Measurements from ENCODE around the gene CCDC27. TPM values are rescaled to one million over a fixed set of nuclear protein-coding genes. Genes with fewer than 3 reads are reported as not detected.

CCDC27 gene
- total RNA-seq, 1 experiment from 2014 or later = not detected

DNA sequence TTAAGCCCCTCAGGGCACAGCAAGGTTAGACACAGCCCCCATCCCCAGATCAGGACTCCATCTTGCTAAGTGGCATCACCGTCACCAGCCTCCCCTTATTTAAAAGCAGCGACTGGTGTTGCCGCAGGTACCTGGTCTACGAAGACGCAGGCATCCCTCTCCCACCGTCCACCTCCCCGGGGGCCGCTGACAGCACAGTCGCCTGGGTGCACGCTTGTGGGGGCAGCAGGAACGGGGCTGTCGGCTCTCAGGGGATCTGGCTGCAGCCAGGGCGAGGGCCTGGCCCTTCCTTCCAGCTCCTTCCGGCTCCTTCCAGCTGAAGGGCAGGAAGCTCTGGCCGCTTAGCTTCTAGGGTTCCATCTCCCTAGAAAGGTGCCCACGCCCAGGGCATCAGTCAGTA, 17.6 kb upstream of the CCDC27 start (continued):
- TF ChIP-seq POLR2AphosphoS5 (IDR thresholded peaks at IDR 0.05; ENCODE audit: low read depth, low read length) (no peak), EZH2 (IDR thresholded peaks at IDR 0.05) (no peak)

DNA sequence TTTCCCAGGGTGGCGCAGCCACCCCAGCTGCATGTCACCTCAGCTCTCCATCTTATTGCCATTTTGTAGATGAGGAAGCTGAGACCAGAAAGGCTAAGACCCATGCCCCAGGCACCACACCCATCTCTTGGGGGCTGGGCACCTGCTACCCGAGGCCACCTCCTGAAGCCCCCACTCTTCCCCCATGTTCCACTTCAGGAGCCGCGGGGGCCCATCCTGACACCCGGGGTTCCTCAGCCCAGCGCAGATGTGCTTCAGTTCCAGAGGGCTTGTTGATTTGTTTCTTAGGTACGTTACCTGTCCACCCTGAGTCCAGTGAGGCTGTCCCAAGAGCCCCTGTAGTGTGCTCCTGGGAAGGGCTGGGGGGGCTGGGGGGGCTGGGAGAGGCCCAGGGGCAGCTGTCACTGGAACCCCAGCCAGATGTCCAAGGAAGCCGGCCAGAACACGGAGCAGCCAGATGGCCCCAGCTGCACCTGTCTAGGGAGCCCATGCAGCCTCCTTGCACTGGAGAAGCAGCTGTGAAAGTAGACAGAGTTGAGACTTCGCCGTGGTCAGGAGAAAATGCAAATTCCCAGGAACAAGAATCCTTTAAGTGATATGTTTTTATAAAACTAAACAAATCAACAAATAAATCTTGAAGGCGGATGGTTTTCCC, 17.1 kb upstream of the CCDC27 start:
- CTCF ChIA-PET = interaction anchor here (1.8 kb wide), 1 partner anchor 11 kb away, joined by 5 read pairs; no protein-coding TSS in a partner anchor
- no peaks in the 10 kb centered on the region for H3K79me2 ChIP-seq (ENCODE audit: insufficient read depth, low read length)
- ATAC-seq = no peak
- no peak overlapping the region for H2AFZ ChIP-seq (ENCODE audit: low read depth, low read length, poor library complexity, severe bottlenecking)
- no peaks in the 10 kb centered on the region for H3K36me3 ChIP-seq (ENCODE audit: control insufficient read depth in 1 of 2, insufficient read depth in 2 of 2, low read length in 2 of 2)
- POLR2A ChIA-PET = no interaction called here
- intact Hi-C loops (cut with micrococcal nuclease) = no loop called here
- H3K9me3 ChIP-seq (ENCODE audit: control insufficient read depth in 1 of 2, insufficient read depth in 1 of 2, low read depth in 1 of 2, low read length in 2 of 2) = no peaks in the 10 kb centered on the region
- H3K9ac ChIP-seq (ENCODE audit: low read length) = no peak overlapping the region
- RAD21 ChIA-PET (ENCODE audit: low non-redundant PET in 1 of 2, low total read pairs in 2 of 2, uncharacterized antibody in 2 of 2, unreplicated experiment in 2 of 2) = no interaction called here
- H3K27ac ChIP-seq (ENCODE audit: low read depth, low read length) = no peak overlapping the region
- H4K20me1 ChIP-seq (ENCODE audit: insufficient read depth) = no peaks in the 10 kb centered on the region
- H3K4me1 ChIP-seq (ENCODE audit: control insufficient read depth in 1 of 2, insufficient read depth in 2 of 2, low read length in 2 of 2) = no peaks in the 10 kb centered on the region
- DNase-seq (ENCODE audit: low read depth, low spot score) = no peak
- H3K4me2 ChIP-seq (ENCODE audit: low read length) = no peak overlapping the region
- no peaks in the 10 kb centered on the region for H3K27me3 ChIP-seq (ENCODE audit: insufficient read depth, low read length)
- no peak overlapping the region for H3K4me3 ChIP-seq (replicated peaks in 1 of 2; ENCODE audit: low read depth in 1 of 2, low read length in 2 of 2)
- no TSS peak for BruUV-seq (replicated peaks)
- no peaks in the 10 kb centered on the region for H3K9me2 ChIP-seq (ENCODE audit: insufficient read depth)
- TF ChIP-seq ELF1 (IDR thresholded peaks at IDR 0.05; ENCODE audit: borderline replicate concordance, low read depth) (no peak), SRF (IDR thresholded peaks at IDR 0.05; ENCODE audit: low read depth) (no peak), ZNF274 (IDR thresholded peaks at IDR 0.05; ENCODE audit: low read depth, low read length) (no peak), POLR2A (IDR thresholded peaks at IDR 0.05; ENCODE audit: borderline replicate concordance, extremely low read depth, insufficient read depth, insufficient read length) (no peak), CBX3 (IDR thresholded peaks at IDR 0.05; ENCODE audit: low read depth) (no peak), RAD21 (IDR thresholded peaks at IDR 0.05; ENCODE audit: low read depth) (no peak), SP1 (IDR thresholded peaks at IDR 0.05; ENCODE audit: low read depth) (no peak), JUND (IDR thresholded peaks at IDR 0.05) (no peak), EZH2phosphoT487 (IDR thresholded peaks at IDR 0.05; ENCODE audit: borderline replicate concordance) (no peak), EZH2 (IDR thresholded peaks at IDR 0.05) (no peak), ZFX (IDR thresholded peaks at IDR 0.05) (no peak), CEBPB (IDR thresholded peaks at IDR 0.05; ENCODE audit: low read depth) (no peak), SIN3A (IDR thresholded peaks at IDR 0.05; ENCODE audit: low read depth) (no peak)
- TF ChIP-seq, protein P1, sequence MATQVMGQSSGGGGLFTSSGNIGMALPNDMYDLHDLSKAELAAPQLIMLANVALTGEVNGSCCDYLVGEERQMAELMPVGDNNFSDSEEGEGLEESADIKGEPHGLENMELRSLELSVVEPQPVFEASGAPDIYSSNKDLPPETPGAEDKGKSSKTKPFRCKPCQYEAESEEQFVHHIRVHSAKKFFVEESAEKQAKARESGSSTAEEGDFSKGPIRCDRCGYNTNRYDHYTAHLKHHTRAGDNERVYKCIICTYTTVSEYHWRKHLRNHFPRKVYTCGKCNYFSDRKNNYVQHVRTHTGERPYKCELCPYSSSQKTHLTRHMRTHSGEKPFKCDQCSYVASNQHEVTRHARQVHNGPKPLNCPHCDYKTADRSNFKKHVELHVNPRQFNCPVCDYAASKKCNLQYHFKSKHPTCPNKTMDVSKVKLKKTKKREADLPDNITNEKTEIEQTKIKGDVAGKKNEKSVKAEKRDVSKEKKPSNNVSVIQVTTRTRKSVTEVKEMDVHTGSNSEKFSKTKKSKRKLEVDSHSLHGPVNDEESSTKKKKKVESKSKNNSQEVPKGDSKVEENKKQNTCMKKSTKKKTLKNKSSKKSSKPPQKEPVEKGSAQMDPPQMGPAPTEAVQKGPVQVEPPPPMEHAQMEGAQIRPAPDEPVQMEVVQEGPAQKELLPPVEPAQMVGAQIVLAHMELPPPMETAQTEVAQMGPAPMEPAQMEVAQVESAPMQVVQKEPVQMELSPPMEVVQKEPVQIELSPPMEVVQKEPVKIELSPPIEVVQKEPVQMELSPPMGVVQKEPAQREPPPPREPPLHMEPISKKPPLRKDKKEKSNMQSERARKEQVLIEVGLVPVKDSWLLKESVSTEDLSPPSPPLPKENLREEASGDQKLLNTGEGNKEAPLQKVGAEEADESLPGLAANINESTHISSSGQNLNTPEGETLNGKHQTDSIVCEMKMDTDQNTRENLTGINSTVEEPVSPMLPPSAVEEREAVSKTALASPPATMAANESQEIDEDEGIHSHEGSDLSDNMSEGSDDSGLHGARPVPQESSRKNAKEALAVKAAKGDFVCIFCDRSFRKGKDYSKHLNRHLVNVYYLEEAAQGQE (IDR thresholded peaks at IDR 0.05; ENCODE audit: low read depth) = no peak
- TF ChIP-seq, protein P2, sequence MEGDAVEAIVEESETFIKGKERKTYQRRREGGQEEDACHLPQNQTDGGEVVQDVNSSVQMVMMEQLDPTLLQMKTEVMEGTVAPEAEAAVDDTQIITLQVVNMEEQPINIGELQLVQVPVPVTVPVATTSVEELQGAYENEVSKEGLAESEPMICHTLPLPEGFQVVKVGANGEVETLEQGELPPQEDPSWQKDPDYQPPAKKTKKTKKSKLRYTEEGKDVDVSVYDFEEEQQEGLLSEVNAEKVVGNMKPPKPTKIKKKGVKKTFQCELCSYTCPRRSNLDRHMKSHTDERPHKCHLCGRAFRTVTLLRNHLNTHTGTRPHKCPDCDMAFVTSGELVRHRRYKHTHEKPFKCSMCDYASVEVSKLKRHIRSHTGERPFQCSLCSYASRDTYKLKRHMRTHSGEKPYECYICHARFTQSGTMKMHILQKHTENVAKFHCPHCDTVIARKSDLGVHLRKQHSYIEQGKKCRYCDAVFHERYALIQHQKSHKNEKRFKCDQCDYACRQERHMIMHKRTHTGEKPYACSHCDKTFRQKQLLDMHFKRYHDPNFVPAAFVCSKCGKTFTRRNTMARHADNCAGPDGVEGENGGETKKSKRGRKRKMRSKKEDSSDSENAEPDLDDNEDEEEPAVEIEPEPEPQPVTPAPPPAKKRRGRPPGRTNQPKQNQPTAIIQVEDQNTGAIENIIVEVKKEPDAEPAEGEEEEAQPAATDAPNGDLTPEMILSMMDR (IDR thresholded peaks at IDR 0.05 in 2 of 3, conservative IDR thresholded peaks at IDR 0.05 in 1 of 3; ENCODE audit: borderline replicate concordance in 1 of 3, insufficient read depth in 1 of 3, low read depth in 2 of 3, low read length in 2 of 3) = no peak
- TF ChIP-seq, protein P3, sequence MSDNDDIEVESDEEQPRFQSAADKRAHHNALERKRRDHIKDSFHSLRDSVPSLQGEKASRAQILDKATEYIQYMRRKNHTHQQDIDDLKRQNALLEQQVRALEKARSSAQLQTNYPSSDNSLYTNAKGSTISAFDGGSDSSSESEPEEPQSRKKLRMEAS (IDR thresholded peaks at IDR 0.05) = no peak
- TF ChIP-seq, protein P4, sequence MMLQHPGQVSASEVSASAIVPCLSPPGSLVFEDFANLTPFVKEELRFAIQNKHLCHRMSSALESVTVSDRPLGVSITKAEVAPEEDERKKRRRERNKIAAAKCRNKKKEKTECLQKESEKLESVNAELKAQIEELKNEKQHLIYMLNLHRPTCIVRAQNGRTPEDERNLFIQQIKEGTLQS (IDR thresholded peaks at IDR 0.05) = no peak
- TF ChIP-seq, protein P5, sequence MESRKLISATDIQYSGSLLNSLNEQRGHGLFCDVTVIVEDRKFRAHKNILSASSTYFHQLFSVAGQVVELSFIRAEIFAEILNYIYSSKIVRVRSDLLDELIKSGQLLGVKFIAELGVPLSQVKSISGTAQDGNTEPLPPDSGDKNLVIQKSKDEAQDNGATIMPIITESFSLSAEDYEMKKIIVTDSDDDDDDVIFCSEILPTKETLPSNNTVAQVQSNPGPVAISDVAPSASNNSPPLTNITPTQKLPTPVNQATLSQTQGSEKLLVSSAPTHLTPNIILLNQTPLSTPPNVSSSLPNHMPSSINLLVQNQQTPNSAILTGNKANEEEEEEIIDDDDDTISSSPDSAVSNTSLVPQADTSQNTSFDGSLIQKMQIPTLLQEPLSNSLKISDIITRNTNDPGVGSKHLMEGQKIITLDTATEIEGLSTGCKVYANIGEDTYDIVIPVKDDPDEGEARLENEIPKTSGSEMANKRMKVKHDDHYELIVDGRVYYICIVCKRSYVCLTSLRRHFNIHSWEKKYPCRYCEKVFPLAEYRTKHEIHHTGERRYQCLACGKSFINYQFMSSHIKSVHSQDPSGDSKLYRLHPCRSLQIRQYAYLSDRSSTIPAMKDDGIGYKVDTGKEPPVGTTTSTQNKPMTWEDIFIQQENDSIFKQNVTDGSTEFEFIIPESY (IDR thresholded peaks at IDR 0.05; ENCODE audit: extremely low read depth, insufficient replicate concordance, low read length) = no peak

Data from HCT116 (cell line).